Mesendoderm (in vitro differentiated cells): ENCODE data around the gene KRTAP5-7.
"Not testable (repeated sequence)": the region's sequence is repeated elsewhere in the genome, so short reads cannot be mapped to it uniquely, and the experiment has no call there.

Source experiments
- DNase-seq: peaks from one replicate; pipeline ENCODE4 v3.0.0; 2013
- H2AK5ac ChIP-seq: 2 replicates; pipeline ENCODE4 v1.6.1; 2013; ENCODE audit warnings: low read length, inconsistent platforms
- H2BK120ac ChIP-seq: 2 replicates; pipeline ENCODE4 v1.6.1; 2013; ENCODE audit warnings: low read depth, mild to moderate bottlenecking, low read length, moderate library complexity, mixed read lengths
- H2BK15ac ChIP-seq: replicated peaks from 2 replicates; pipeline ENCODE4 v1.6.1; 2013; ENCODE audit warnings: low read depth, mild to moderate bottlenecking, moderate library complexity
- H2BK5ac ChIP-seq: 2 replicates; pipeline ENCODE4 v1.6.1; 2013; ENCODE audit warnings: low read length, inconsistent platforms
- H3K18ac ChIP-seq: 2 replicates; pipeline ENCODE4 v1.6.1; 2013; ENCODE audit warnings: mild to moderate bottlenecking, low read length, mixed read lengths
- H3K23ac ChIP-seq: one replicate; pipeline ENCODE4 v1.6.1; 2013; ENCODE audit warnings: low read length
- H3K27ac ChIP-seq: 2 replicates; pipeline ENCODE4 v1.5.1; 2013; ENCODE audit warnings: low read depth, mild to moderate bottlenecking, inconsistent platforms, low read length, moderate library complexity
- H3K27me3 ChIP-seq: 2 replicates; pipeline ENCODE4 v1.6.1; 2013; ENCODE audit warnings: low read length, control low read depth, mild to moderate bottlenecking, inconsistent platforms; ENCODE audit not compliant: insufficient read depth, poor library complexity
- H3K36me3 ChIP-seq: 2 replicates; pipeline ENCODE4 v1.6.1; 2013; ENCODE audit warnings: low read length, inconsistent platforms; ENCODE audit not compliant: control insufficient read depth, insufficient read depth
- H3K4ac ChIP-seq: one replicate; pipeline ENCODE4 v1.6.1; 2013; ENCODE audit warnings: low read depth, mild to moderate bottlenecking, low read length, moderate library complexity
- H3K4me1 ChIP-seq: 2 replicates; pipeline ENCODE4 v1.6.1; 2013; ENCODE audit warnings: low read depth, low read length, inconsistent platforms; ENCODE audit not compliant: control insufficient read depth
- H3K4me2 ChIP-seq: 2 replicates; pipeline ENCODE4 v1.6.1; 2013; ENCODE audit warnings: low read length
- H3K4me3 ChIP-seq: 2 replicates; pipeline ENCODE4 v1.5.1; 2013; ENCODE audit warnings: mild to moderate bottlenecking, low read length
- H3K56ac ChIP-seq: one replicate; pipeline ENCODE4 v1.6.1; 2013; ENCODE audit warnings: low read length
- H3K79me1 ChIP-seq: 2 replicates; pipeline ENCODE4 v1.6.1; 2013; ENCODE audit warnings: low read length, inconsistent platforms
- H3K79me2 ChIP-seq: 2 replicates; pipeline ENCODE4 v1.6.1; 2013; ENCODE audit warnings: mild to moderate bottlenecking, low read length; ENCODE audit not compliant: control insufficient read depth, insufficient read depth
- H3K9ac ChIP-seq: 2 replicates; pipeline ENCODE4 v1.6.1; 2013; ENCODE audit warnings: low read length, inconsistent platforms
- H4K5ac ChIP-seq: one replicate; pipeline ENCODE4 v1.6.1; 2013; ENCODE audit warnings: low read length
- H4K8ac ChIP-seq: one replicate; pipeline ENCODE4 v1.6.1; 2013; ENCODE audit warnings: low read depth, mild to moderate bottlenecking, control low read depth, low read length, moderate library complexity
- WGBS: extraction: QIAGEN DNeasy Blood & Tissue Kit; methylation state at CpG from one replicate; pipeline ENCODE4 v1.1.7; 2013; ENCODE audit warnings: low lambda C conversion rate, missing lambda C conversion rate; ENCODE audit not compliant: insufficient coverage; ENCODE audit errors: extremely low coverage; 5-methylcytosine and 5-hydroxymethylcytosine counted together

KRTAP5-7 gene

GRCh38 chr11:71537977-71538665 is 11.1 kb downstream of the KRTAP5-7 start, which contains the start of gene KRTAP5-8:
KRTAP5-8 (plus strand) TSS chr11:71538025; CDS start chr11:71538056, 31 bp downstream.
- not testable (repeated sequence) for H3K56ac ChIP-seq, H3K27ac ChIP-seq, H2AK5ac ChIP-seq, H4K5ac ChIP-seq, H3K23ac ChIP-seq, H3K4me3 ChIP-seq, H3K27me3 ChIP-seq, H3K4ac ChIP-seq, H2BK15ac ChIP-seq, H3K36me3 ChIP-seq, H4K8ac ChIP-seq, H3K18ac ChIP-seq, H3K9ac ChIP-seq, H2BK5ac ChIP-seq, H3K79me1 ChIP-seq, H2BK120ac ChIP-seq, H3K79me2 ChIP-seq, DNase-seq, H3K4me1 ChIP-seq, H3K4me2 ChIP-seq
- WGBS = no CpG with 5 or more reads among the region's 4 CpGs

GRCh38 chr11:71538666-71538990 is 11.6 kb downstream of the KRTAP5-7 start:
- no peak overlapping the region for H3K9ac ChIP-seq
- no peak overlapping the region for H2BK120ac ChIP-seq
- no peaks in the 10 kb centered on the region for H3K79me2 ChIP-seq
- H3K18ac ChIP-seq = no peak overlapping the region
- no peak overlapping the region for H4K5ac ChIP-seq
- DNase-seq = peak; percentile 30
- no peak overlapping the region for H4K8ac ChIP-seq
- H3K4ac ChIP-seq = no peak overlapping the region
- H3K27me3 ChIP-seq = no peaks in the 10 kb centered on the region
- H3K4me2 ChIP-seq = no peak overlapping the region
- no peak overlapping the region for H2BK5ac ChIP-seq
- WGBS = no CpG with 5 or more reads among the region's 4 CpGs
- H3K56ac ChIP-seq = no peak overlapping the region
- no peak overlapping the region for H2BK15ac ChIP-seq
- no peak overlapping the region for H3K27ac ChIP-seq
- no peaks in the 10 kb centered on the region for H3K79me1 ChIP-seq
- H3K4me1 ChIP-seq = no peaks in the 10 kb centered on the region
- no peak overlapping the region for H2AK5ac ChIP-seq
- H3K23ac ChIP-seq = no peak overlapping the region
- H3K36me3 ChIP-seq = no peaks in the 10 kb centered on the region
- H3K4me3 ChIP-seq = no peak overlapping the region

- Histone ChIP-seq H3K79me1 (no peaks in the 10 kb centered on the region), H3K79me2 (no peaks in the 10 kb centered on the region), H3K9ac (no peak overlapping the region), H3K36me3 (no peaks in the 10 kb centered on the region), H4K8ac (no peak overlapping the region), H3K23ac (no peak overlapping the region), H3K27ac (no peak overlapping the region), H2AK5ac (no peak overlapping the region), H3K56ac (no peak overlapping the region), H2BK120ac (no peak overlapping the region), H2BK5ac (no peak overlapping the region), H4K5ac (no peak overlapping the region), H2BK15ac (no peak overlapping the region), H3K4me2 (no peak overlapping the region), H3K4ac (no peak overlapping the region), H3K18ac (no peak overlapping the region), H3K4me3 (no peak overlapping the region), H3K4me1 (no peaks in the 10 kb centered on the region), H3K27me3 (no peaks in the 10 kb centered on the region)
- no peak for DNase-seq
- WGBS = no CpG with 5 or more reads among the region's 11 CpGs
Observed at GRCh38 chr11:71539017-71539416, 11.9 kb downstream of the KRTAP5-7 start.

GRCh38 chr11:71539971-71540370 is 12.9 kb downstream of the KRTAP5-7 start:
- H3K27ac ChIP-seq, H3K56ac ChIP-seq, H3K23ac ChIP-seq, H3K9ac ChIP-seq, H3K36me3 ChIP-seq, DNase-seq, H3K4me3 ChIP-seq, H4K8ac ChIP-seq, H2BK5ac ChIP-seq, H2BK120ac ChIP-seq, H2BK15ac ChIP-seq, H3K79me2 ChIP-seq, H3K4ac ChIP-seq, H3K79me1 ChIP-seq, H3K18ac ChIP-seq, H2AK5ac ChIP-seq, H3K27me3 ChIP-seq, H3K4me2 ChIP-seq, H3K4me1 ChIP-seq, H4K5ac ChIP-seq: not testable (repeated sequence)
- WGBS = no CpG with 5 or more reads among the region's 11 CpGs

GRCh38 chr11:71540521-71541304 is 13.6 kb downstream of the KRTAP5-7 start:
- not testable (repeated sequence) for H2BK15ac ChIP-seq, H3K79me1 ChIP-seq, H3K27ac ChIP-seq, H2AK5ac ChIP-seq, H4K5ac ChIP-seq, H3K4ac ChIP-seq, H2BK5ac ChIP-seq, H3K4me1 ChIP-seq, H3K79me2 ChIP-seq, H3K36me3 ChIP-seq, H2BK120ac ChIP-seq, H3K18ac ChIP-seq, DNase-seq, H3K4me3 ChIP-seq, H4K8ac ChIP-seq, H3K56ac ChIP-seq, H3K27me3 ChIP-seq, H3K4me2 ChIP-seq, H3K23ac ChIP-seq, H3K9ac ChIP-seq
- no CpG with 5 or more reads among the region's 9 CpGs for WGBS
